Measurements from ENCODE around the gene PHACTR3.
A peak's percentile ranks its signal among the peaks of the same experiment; 100 is the strongest.

PHACTR3 gene

DNA sequence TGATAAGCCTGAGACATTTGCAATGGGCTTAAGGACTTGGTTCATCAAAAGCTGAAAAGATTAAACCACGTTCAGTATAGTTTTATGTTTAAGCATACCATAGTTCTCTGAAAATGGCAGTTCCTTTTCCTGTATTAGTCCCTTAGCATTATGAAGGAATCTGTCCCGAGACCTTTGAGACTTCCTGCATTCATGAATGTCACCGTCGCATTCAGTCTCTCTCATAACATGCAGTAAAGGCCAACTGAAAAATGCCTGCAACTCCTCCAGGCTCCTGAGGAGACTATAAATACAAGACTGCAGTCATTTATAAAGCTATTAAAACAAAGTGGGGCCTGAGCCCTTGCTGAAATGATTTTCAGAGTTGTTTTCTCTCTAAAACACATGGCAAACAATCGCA lies 200.0 kb downstream of the PHACTR3 start:
- H3K4me1 ChIP-seq, result no peaks in the 10 kb centered on the region
- no peak for DNase-seq
- no peak for TF ChIP-seq CTCF (IDR thresholded peaks at IDR 0.05)
- H3K27me3 ChIP-seq, result peaks cover 0 to 5% of the 10 kb centered on the region in 2 donors
- peaks cover 0 to 7% (median 0%) of the 10 kb centered on the region in 3 donors for H3K9me3 ChIP-seq
- no peak overlapping the region for H3K27ac ChIP-seq
- intact Hi-C loops (cut with DNase I; ENCODE audit: low total_unique reads), result no loop called here
- no peak overlapping the region for H3K4me3 ChIP-seq
- H3K36me3 ChIP-seq, result no peaks in the 10 kb centered on the region

GRCh38 chr20:59804871-59805665 lies 200.7 kb downstream of the PHACTR3 start:
- DNase-seq, result no peak
- no peak overlapping the region for H3K27ac ChIP-seq
- intact Hi-C loops (cut with DNase I; ENCODE audit: low total_unique reads), result no loop called here
- no peaks in the 10 kb centered on the region for H3K36me3 ChIP-seq
- TF ChIP-seq CTCF (IDR thresholded peaks at IDR 0.05), result no peak
- H3K9me3 ChIP-seq, result peaks cover 0 to 7% (median 0%) of the 10 kb centered on the region in 3 donors
- peaks cover 0 to 5% of the 10 kb centered on the region in 2 donors for H3K27me3 ChIP-seq
- H3K4me3 ChIP-seq, result no peak overlapping the region
- no peaks in the 10 kb centered on the region for H3K4me1 ChIP-seq

DNA sequence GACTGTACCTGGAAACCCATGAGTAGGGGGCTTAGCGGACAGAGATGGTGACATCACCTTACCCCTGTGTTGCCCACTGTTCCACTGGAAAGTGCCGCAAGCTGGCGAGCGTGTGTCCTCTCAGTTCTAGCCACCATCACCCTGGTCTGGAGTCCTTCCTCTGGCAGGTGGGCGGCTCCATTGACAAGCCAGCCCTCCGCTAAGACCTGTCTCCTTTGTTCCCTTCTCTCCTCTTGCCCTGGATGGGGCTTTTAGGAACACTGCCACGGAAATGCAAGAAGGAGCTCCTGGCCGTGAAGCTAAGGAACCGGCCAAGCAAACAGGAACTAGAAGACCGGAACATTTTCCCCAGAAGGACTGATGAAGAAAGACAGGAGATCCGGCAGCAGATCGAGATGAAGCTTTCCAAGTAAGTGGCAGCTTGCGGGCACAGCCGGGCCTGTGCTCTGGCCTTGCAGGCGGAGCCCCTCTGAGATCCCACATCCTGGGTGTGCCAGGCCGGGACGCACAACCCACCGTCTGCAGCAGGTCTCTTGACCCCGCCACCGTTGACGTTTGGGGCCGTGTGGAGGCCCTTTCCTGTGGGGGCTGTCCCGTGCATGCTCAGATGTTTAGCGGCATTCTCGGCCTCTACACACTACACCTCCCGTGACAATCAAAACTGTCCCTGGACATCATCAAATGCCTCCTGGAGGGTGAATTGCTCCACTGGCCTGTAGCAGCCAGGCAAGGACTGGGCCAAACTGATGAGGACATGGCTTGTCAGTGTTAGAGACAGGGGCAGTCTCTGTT lies 201.6 kb downstream of the PHACTR3 start:
- no peak overlapping the region for H3K4me3 ChIP-seq
- intact Hi-C loops (cut with DNase I; ENCODE audit: low total_unique reads), result no loop called here
- DNase-seq, result no peak
- H3K36me3 ChIP-seq, result no peaks in the 10 kb centered on the region
- peaks cover 0 to 5% of the 10 kb centered on the region in 2 donors for H3K27me3 ChIP-seq
- peaks cover 0 to 3% (median 0%) of the 10 kb centered on the region in 3 donors for H3K9me3 ChIP-seq
- no peak overlapping the region for H3K27ac ChIP-seq
- no peaks in the 10 kb centered on the region for H3K4me1 ChIP-seq
- no peak for TF ChIP-seq CTCF (IDR thresholded peaks at IDR 0.05)

DNA sequence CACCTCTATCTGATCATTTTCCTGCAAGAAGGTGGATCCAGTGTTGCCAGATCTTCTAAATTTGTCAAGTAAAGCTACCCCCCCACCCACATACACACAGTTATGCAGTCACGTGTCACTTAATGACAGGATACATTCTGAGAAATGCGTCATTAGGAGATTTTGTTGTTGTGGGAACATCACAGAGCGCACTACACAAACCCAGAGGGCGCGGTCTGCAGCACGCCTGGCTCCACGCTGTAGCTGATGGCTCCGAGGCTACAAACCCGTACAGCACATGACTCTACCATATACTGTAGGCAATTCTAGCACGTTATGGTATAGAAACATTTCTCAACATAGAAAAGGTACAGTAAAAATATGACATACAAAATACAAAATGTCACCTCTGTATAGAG lies 202.2 kb downstream of the PHACTR3 start:
- Histone ChIP-seq H3K4me1 (no peaks in the 10 kb centered on the region), H3K36me3 (no peaks in the 10 kb centered on the region), H3K9me3 (no peaks in the 10 kb centered on the region), H3K4me3 (no peak overlapping the region), H3K27me3 (peaks cover 0 to 5% of the 10 kb centered on the region in 2 donors), H3K27ac (no peak overlapping the region)
- intact Hi-C loops (cut with DNase I; ENCODE audit: low total_unique reads), result no loop called here
- no peak for DNase-seq
- TF ChIP-seq CTCF (IDR thresholded peaks at IDR 0.05), result no peak

- Histone ChIP-seq H3K27me3 (peaks cover 0 to under 1% of the 10 kb centered on the region in 2 donors), H3K4me3 (no peak overlapping the region), H3K4me1 (no peaks in the 10 kb centered on the region), H3K9me3 (no peaks in the 10 kb centered on the region), H3K36me3 (no peaks in the 10 kb centered on the region), H3K27ac (no peak overlapping the region)
- TF ChIP-seq CTCF (IDR thresholded peaks at IDR 0.05), result no peak
- intact Hi-C loops (cut with DNase I; ENCODE audit: low total_unique reads), result no loop called here
- peak in 1 of 2 donors; percentile 59 for DNase-seq
Observed at GRCh38 chr20:59807909-59808728, 203.8 kb downstream of the PHACTR3 start.

All from tibial artery (tissue), 4 donors.